Activated T-cell treated with anti-CD3 and anti-CD28 coated beads, Interleukin-2, amount 50 U/mL, for 72 hours (primary cell): ENCODE results near the gene PHACTR1. TPM values are rescaled to one million over a fixed set of nuclear protein-coding genes. Genes with fewer than 3 reads are reported as not detected.

ENCODE experiments used
- ATAC-seq, 2 donors: fragments of 150-1000 bp; cut with Tn5 transposase; replicated peaks in 1 of 2; 2 replicates each; pipeline ENCODE4 v1.10.0; 2021; ENCODE audit warnings: moderate library complexity in 2 of 2, mild to moderate bottlenecking in 1 of 2
- DNase-seq, 2 donors: peaks; one replicate each; pipeline ENCODE4 v3.0.0; 2021 to 2022; ENCODE audit warnings: mixed read lengths in 1 of 2
- H3K27ac Mint-ChIP-seq: one replicate; pipeline ENCODE4 v1.8.0; 2022; ENCODE audit warnings: mild to moderate bottlenecking, moderate library complexity, mixed read lengths
- H3K27me3 Mint-ChIP-seq: one replicate; pipeline ENCODE4 v1.8.0; 2022; ENCODE audit warnings: low read depth, mixed read lengths
- H3K36me3 Mint-ChIP-seq, 2 donors: one replicate each; pipeline ENCODE4 v1.8.0; 2022; ENCODE audit warnings: mixed read lengths in 2 of 2, mild to moderate bottlenecking in 1 of 2; ENCODE audit not compliant: insufficient read depth in 2 of 2
- H3K4me1 Mint-ChIP-seq: one replicate; pipeline ENCODE4 v1.8.0; 2022; ENCODE audit warnings: low read depth, mixed read lengths
- H3K4me3 Mint-ChIP-seq, 2 donors: one replicate each; pipeline ENCODE4 v1.8.0; 2022; ENCODE audit warnings: mild to moderate bottlenecking in 2 of 2, mixed read lengths in 2 of 2, moderate library complexity in 2 of 2
- H3K9me3 Mint-ChIP-seq, 2 donors: one replicate each; pipeline ENCODE4 v1.8.0; 2022; ENCODE audit warnings: mixed read lengths in 2 of 2
- total RNA-seq, 2 donors: library from RNA; stranded (reverse); gene quantifications; one replicate each; pipeline ENCODE4 v1.2.3, GENCODE V29; 2022

Gene PHACTR1
- total RNA-seq, 2 donors from 2014 or later: 0.05 to 0.16 TPM

GRCh38 chr6:13287104-13287503 is 570.5 kb downstream of the PHACTR1 start:
- H3K4me1 Mint-ChIP-seq: no peaks in the 10 kb centered on the region
- ATAC-seq (no peak), DNase-seq (no peak)
- peaks cover 7 to 16% of the 10 kb centered on the region in 2 donors for H3K36me3 Mint-ChIP-seq
- H3K27ac Mint-ChIP-seq: no peak overlapping the region
- H3K9me3 Mint-ChIP-seq: peaks cover 0 to 2% of the 10 kb centered on the region in 2 donors
- no peak overlapping the region for H3K4me3 Mint-ChIP-seq
- no peaks in the 10 kb centered on the region for H3K27me3 Mint-ChIP-seq

- Mint-ChIP-seq H3K4me1 (no peaks in the 10 kb centered on the region), H3K36me3 (peaks cover 7 to 20% of the 10 kb centered on the region in 2 donors), H3K27ac (no peak overlapping the region), H3K27me3 (no peaks in the 10 kb centered on the region), H3K9me3 (peaks cover 0 to 2% of the 10 kb centered on the region in 2 donors), H3K4me3 (no peak overlapping the region)
- DNase-seq: no peak
- no peak for ATAC-seq
Measured at GRCh38 chr6:13288481-13288880, 571.9 kb downstream of the PHACTR1 start.

- H3K4me1 Mint-ChIP-seq: no peaks in the 10 kb centered on the region
- no peak for ATAC-seq
- H3K27me3 Mint-ChIP-seq: no peaks in the 10 kb centered on the region
Measured at GRCh38 chr6:13288969-13289391, 572.4 kb downstream of the PHACTR1 start.

GRCh38 chr6:13289789-13290318 is 573.3 kb downstream of the PHACTR1 start:
- ATAC-seq (no peak), DNase-seq (no peak)
- Mint-ChIP-seq H3K27ac (no peak overlapping the region), H3K4me3 (no peak overlapping the region), H3K4me1 (no peaks in the 10 kb centered on the region), H3K36me3 (peaks cover 12 to 30% of the 10 kb centered on the region in 2 donors), H3K27me3 (no peaks in the 10 kb centered on the region), H3K9me3 (peaks cover 0 to 2% of the 10 kb centered on the region in 2 donors)

More at GRCh38 chr6:13288969-13289391, 572.4 kb downstream of the PHACTR1 start:
- H3K27ac Mint-ChIP-seq: no peak overlapping the region
- H3K36me3 Mint-ChIP-seq: peaks cover 9 to 23% of the 10 kb centered on the region in 2 donors
- no peak overlapping the region for H3K4me3 Mint-ChIP-seq
- DNase-seq: no peak
- peaks cover 0 to 2% of the 10 kb centered on the region in 2 donors for H3K9me3 Mint-ChIP-seq

- Mint-ChIP-seq H3K9me3 (peaks cover 0 to 2% of the 10 kb centered on the region in 2 donors), H3K36me3 (peaks cover 12 to 34% of the 10 kb centered on the region in 2 donors), H3K4me1 (no peaks in the 10 kb centered on the region), H3K27ac (no peak overlapping the region), H3K4me3 (no peak overlapping the region), H3K27me3 (no peaks in the 10 kb centered on the region)
- DNase-seq (no peak), ATAC-seq (no peak)
Measured at GRCh38 chr6:13290335-13290734, 573.8 kb downstream of the PHACTR1 start.

GRCh38 chr6:13292774-13293173 is 576.2 kb downstream of the PHACTR1 start:
- ATAC-seq (no peak), DNase-seq (no peak)
- H3K27ac Mint-ChIP-seq: no peak overlapping the region
- no peaks in the 10 kb centered on the region for H3K4me1 Mint-ChIP-seq
- H3K9me3 Mint-ChIP-seq: no peaks in the 10 kb centered on the region
- H3K27me3 Mint-ChIP-seq: no peaks in the 10 kb centered on the region
- H3K4me3 Mint-ChIP-seq: no peak overlapping the region
- H3K36me3 Mint-ChIP-seq: peaks cover 12 to 23% of the 10 kb centered on the region in 2 donors

- Mint-ChIP-seq H3K27me3 (no peaks in the 10 kb centered on the region), H3K27ac (no peak overlapping the region), H3K4me1 (no peaks in the 10 kb centered on the region), H3K9me3 (no peaks in the 10 kb centered on the region), H3K4me3 (no peak overlapping the region), H3K36me3 (peaks cover 9 to 20% of the 10 kb centered on the region in 2 donors)
- DNase-seq (no peak), ATAC-seq (no peak)
Measured at GRCh38 chr6:13294499-13295069, 578.0 kb downstream of the PHACTR1 start.

GRCh38 chr6:13295576-13295975 is 579.0 kb downstream of the PHACTR1 start:
- H3K36me3 Mint-ChIP-seq: peaks cover 6 to 19% of the 10 kb centered on the region in 2 donors

GRCh38 chr6:13296536-13296997 is 580.0 kb downstream of the PHACTR1 start:
- H3K27ac Mint-ChIP-seq: no peak overlapping the region
- H3K36me3 Mint-ChIP-seq: peaks cover 6 to 21% of the 10 kb centered on the region in 2 donors
- no peaks in the 10 kb centered on the region for H3K4me1 Mint-ChIP-seq
- H3K4me3 Mint-ChIP-seq: no peak overlapping the region
- H3K27me3 Mint-ChIP-seq: no peaks in the 10 kb centered on the region
- no peak for ATAC-seq
- no peaks in the 10 kb centered on the region for H3K9me3 Mint-ChIP-seq
- no peak for DNase-seq

More at GRCh38 chr6:13295576-13295975, 579.0 kb downstream of the PHACTR1 start:
- no peaks in the 10 kb centered on the region for H3K9me3 Mint-ChIP-seq
- no peak for DNase-seq
- no peak for ATAC-seq
- no peak overlapping the region for H3K4me3 Mint-ChIP-seq
- H3K4me1 Mint-ChIP-seq: no peaks in the 10 kb centered on the region
- H3K27me3 Mint-ChIP-seq: no peaks in the 10 kb centered on the region
- H3K27ac Mint-ChIP-seq: no peak overlapping the region

- DNase-seq: no peak
- Mint-ChIP-seq H3K27me3 (no peaks in the 10 kb centered on the region), H3K9me3 (no peaks in the 10 kb centered on the region), H3K4me3 (no peak overlapping the region), H3K27ac (no peak overlapping the region), H3K4me1 (peaks cover 5% of the 10 kb centered on the region), H3K36me3 (peaks cover 6 to 21% of the 10 kb centered on the region in 2 donors)
- no peak for ATAC-seq
Measured at GRCh38 chr6:13297391-13297790, 580.8 kb downstream of the PHACTR1 start.

- Mint-ChIP-seq H3K9me3 (no peaks in the 10 kb centered on the region), H3K27ac (no peak overlapping the region), H3K27me3 (no peaks in the 10 kb centered on the region), H3K36me3 (peaks cover 9 to 27% of the 10 kb centered on the region in 2 donors), H3K4me3 (no peak overlapping the region), H3K4me1 (peaks cover 16% of the 10 kb centered on the region)
- ATAC-seq (no peak), DNase-seq (no peak)
Measured at GRCh38 chr6:13298446-13298845, 581.9 kb downstream of the PHACTR1 start.

- DNase-seq: no peak
- Mint-ChIP-seq H3K9me3 (no peaks in the 10 kb centered on the region), H3K27me3 (no peaks in the 10 kb centered on the region), H3K4me1 (peaks cover 25% of the 10 kb centered on the region), H3K4me3 (no peak overlapping the region), H3K27ac (no peak overlapping the region), H3K36me3 (peaks cover 6 to 25% of the 10 kb centered on the region in 2 donors)
- no peak for ATAC-seq
Measured at GRCh38 chr6:13299403-13299821, 582.8 kb downstream of the PHACTR1 start.

GRCh38 chr6:13299918-13300317 is 583.4 kb downstream of the PHACTR1 start:
- no peaks in the 10 kb centered on the region for H3K9me3 Mint-ChIP-seq
- peaks cover 30% of the 10 kb centered on the region for H3K4me1 Mint-ChIP-seq
- H3K36me3 Mint-ChIP-seq: peaks cover 3 to 23% of the 10 kb centered on the region in 2 donors
- no peak overlapping the region for H3K27ac Mint-ChIP-seq
- DNase-seq: no peak
- H3K27me3 Mint-ChIP-seq: no peaks in the 10 kb centered on the region
- no peak overlapping the region for H3K4me3 Mint-ChIP-seq
- ATAC-seq: no peak
